ENCODE measurements around the gene RPS8.
"Not testable (repeated sequence)": the region's sequence is repeated elsewhere in the genome, so short reads cannot be mapped to it uniquely, and the experiment has no call there.

Gene RPS8

DNA sequence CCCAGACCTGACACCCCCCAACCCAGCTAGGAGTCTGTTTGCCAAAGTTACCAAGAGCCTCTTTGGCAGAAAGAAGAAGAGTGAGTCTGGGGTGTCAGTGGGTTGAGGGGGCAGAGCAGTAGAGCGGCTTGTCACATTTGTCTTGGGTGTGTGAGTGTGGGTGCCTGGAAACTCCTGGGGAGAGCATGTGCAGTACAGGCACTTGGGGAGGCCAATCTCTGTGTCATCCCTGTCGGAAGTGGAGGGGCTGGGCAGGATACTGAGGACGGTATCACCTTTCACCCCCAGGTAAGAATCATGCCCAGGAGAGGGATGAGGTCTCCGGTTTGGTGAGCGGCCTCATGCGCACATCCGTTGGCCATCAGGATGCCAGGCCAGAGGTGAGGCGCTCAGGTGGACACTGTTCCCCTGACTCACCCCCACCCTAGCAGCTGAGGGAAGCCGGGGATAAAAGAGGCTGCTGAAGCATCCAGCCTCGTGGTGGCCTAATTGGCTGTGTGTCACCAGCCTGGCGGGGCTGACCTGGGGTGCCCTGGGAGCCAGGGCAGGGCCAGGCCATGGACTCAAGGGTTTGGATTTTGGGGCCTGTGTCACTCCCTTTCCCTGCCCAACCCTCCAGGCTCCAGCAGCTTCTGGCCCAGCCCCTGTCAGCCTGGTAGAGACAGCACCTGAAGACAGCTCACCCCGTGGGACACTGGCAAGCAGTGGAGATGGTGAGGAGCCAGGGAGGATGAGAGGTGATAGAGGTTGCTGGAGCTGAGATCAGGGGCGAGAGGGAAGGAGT lies 28.2 kb downstream of the RPS8 start:
- FAIRE-seq, result no peak

GRCh38 chr1:44805311-44806024 lies 30.1 kb downstream of the RPS8 start:
- no peak for FAIRE-seq

GRCh38 chr1:44806025-44806703 lies 30.8 kb downstream of the RPS8 start:
- no peak for FAIRE-seq

- no peak for FAIRE-seq
Observed at GRCh38 chr1:44806704-44807363, 31.5 kb downstream of the RPS8 start, which contains the start of gene DYNLT4. TSS of gene DYNLT4 (minus strand) at chr1:44807351. CDS start at chr1:44806668, 683 bp downstream.

DNA sequence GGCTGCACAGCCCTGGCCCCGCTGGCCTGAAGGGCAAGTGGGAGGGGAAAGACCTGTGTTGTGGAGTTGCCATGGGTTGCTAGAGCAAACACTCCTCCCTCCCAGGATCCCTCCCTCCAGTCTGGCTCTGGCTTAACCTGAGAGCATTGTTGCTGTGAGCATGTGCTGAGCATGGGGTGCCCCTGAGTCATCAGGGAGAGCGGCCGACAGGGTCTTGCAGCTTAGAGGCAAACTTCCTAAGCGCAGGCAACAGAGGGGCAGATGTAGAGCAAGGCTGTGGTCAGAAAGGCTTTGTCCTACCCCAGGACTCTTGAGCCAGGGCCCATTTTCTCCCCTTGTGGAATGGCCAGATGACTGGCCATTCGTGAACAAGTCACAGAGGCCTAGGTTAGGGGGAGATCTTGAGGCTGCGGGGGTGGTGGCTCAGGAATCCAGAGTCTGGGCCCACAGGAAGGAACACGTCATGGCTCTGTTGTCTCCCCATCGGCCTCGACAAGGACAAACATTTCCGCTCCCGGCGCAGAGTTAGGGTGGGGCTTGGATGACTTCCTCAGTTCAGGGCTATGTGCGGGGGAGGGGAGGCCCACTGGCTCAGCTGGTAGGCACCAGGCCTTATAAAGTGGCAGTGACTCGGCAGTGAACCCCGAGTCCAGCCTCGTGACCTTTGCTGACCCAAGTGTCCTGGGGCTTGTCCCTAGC lies 32.2 kb downstream of the RPS8 start:
- FAIRE-seq, result no peak

- no peak for FAIRE-seq
Observed at GRCh38 chr1:44808063-44808937, 33.0 kb downstream of the RPS8 start, which contains the start of gene BTBD19. TSS of gene BTBD19 (plus strand) at chr1:44808523. CDS start at chr1:44808821, 298 bp downstream.

- FAIRE-seq, result no peak
Observed at GRCh38 chr1:44808938-44809917, 33.9 kb downstream of the RPS8 start.

GRCh38 chr1:44810101-44810761 lies 34.9 kb downstream of the RPS8 start:
- no peak for FAIRE-seq

DNA sequence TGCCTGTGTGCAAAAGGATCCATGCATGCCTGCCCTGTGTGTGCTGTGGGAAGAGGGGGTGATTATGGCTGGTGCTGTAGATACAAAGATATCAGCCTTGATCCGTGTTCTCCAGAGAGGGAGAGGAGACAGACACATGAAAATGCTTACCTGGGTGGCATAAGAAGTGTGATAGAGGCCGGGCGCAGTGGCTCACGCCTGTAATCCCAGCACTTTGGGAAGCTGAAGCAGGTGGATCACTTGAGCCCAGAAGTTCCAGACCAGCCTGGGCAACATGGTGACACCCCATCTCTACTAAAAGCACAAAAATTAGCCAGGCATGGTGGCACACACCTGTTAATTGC lies 35.4 kb downstream of the RPS8 start:
- FAIRE-seq, result not testable (repeated sequence)

DNA sequence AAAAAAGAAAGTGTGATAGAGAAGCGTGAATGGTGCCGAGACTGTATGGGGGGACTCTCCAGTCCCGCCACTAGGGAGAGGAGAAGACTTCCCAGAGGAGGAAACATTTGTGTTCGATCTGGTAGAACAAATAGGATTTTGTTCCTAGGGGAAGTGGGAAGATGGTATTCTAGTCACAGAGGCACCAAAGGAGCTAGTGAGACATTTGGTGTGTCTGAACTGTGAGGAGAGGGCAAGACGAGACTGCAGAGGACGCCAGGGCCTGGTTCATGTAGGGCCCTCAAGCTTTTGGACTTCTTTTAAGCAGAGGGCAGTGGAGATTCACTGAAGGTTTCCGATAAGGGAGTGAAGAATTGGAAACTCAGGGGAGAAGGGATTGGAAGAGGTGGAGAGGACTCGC lies 35.9 kb downstream of the RPS8 start:
- FAIRE-seq, result no peak

- FAIRE-seq, result no peak
Observed at GRCh38 chr1:44812822-44813543, 37.6 kb downstream of the RPS8 start.

- not testable (repeated sequence) for FAIRE-seq
Observed at GRCh38 chr1:44815926-44816325, 40.6 kb downstream of the RPS8 start.

GRCh38 chr1:44817307-44817706 lies 42.0 kb downstream of the RPS8 start:
- no peak for FAIRE-seq

DNA sequence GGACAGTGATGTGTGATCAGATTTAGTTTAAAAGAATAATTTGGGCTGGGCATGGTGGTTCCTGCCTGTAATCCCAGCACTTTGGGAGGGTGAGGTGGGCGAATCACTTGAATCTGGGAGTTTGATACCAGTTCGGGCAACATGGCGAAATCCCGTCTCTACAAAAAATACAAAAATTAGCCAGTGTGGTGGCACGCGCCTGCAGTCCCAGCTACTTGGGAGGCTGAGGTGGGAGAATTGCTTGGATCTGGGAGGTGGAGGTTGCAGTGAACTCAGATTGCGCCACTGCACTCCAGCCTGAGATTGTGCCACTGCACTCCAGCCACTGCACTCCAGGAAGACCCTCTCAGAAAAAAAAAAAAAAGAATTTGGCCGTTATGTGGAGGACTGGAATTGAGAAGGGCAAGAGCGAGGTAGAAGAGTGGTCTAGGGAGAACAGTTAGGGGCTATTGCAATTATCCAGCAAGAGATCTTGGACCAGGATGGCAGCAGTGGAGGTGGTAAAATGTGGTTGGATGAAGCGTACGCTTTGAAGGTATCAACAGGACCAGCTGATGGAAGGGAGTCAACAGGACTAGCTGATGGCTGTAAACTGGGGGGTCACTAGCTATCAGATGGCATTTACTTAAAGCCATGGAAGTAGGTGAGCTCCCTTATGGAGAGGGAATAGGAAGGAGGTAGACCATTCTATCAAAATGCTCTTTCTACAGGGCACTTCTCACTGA lies 42.6 kb downstream of the RPS8 start:
- no peak for FAIRE-seq

GRCh38 chr1:44819196-44819607 lies 43.9 kb downstream of the RPS8 start:
- no peak for FAIRE-seq

- no peak for FAIRE-seq
Observed at GRCh38 chr1:44819608-44820327, 44.4 kb downstream of the RPS8 start.
